Smooth muscle cell (in vitro differentiated cells): ENCODE measurements around the gene CWH43. TPM values are rescaled to one million over a fixed set of nuclear protein-coding genes. Genes with fewer than 3 reads are reported as not detected.
"Not testable (repeated sequence)": the region's sequence is repeated elsewhere in the genome, so short reads cannot be mapped to it uniquely, and the experiment has no call there.

Experiments used
- DNase-seq: peaks from one replicate; lab custom pipeline; 2025; ENCODE audit not compliant: unreplicated experiment; lab: John Stamatoyannopoulos, UW
- H2AFZ ChIP-seq: fragments of 200-600 bp; sonication (generic); 2 replicates; pipeline ENCODE4 v1.6.0; 2016; ENCODE audit warnings: antibody characterized with exemption, low read depth, mild to moderate bottlenecking
- H3F3A ChIP-seq: fragments of 200-600 bp; sonication (generic); 2 replicates; pipeline ENCODE4 v1.6.0; 2017; ENCODE audit warnings: antibody characterized with exemption, low read depth
- H3K27ac ChIP-seq: fragments of 200-600 bp; sonication (generic); 2 replicates; pipeline ENCODE4 v1.5.1; 2016; ENCODE audit warnings: low read depth, mild to moderate bottlenecking
- H3K27me3 ChIP-seq: fragments of 200-600 bp; sonication (generic); 2 replicates; pipeline ENCODE4 v1.6.1; 2016; ENCODE audit warnings: low read depth, mild to moderate bottlenecking
- H3K36me3 ChIP-seq: fragments of 200-600 bp; sonication (generic); 2 replicates; pipeline ENCODE4 v1.5.1; 2016; ENCODE audit warnings: low read depth
- H3K4me1 ChIP-seq: fragments of 200-600 bp; sonication (generic); 2 replicates; pipeline ENCODE4 v1.5.1; 2016; ENCODE audit warnings: low read depth
- H3K4me2 ChIP-seq: fragments of 200-600 bp; sonication (generic); 2 replicates; pipeline ENCODE4 v1.6.0; 2016; ENCODE audit warnings: mild to moderate bottlenecking
- H3K4me3 ChIP-seq: fragments of 200-600 bp; sonication (generic); 2 replicates; pipeline ENCODE4 v1.5.1; 2016; ENCODE audit warnings: mild to moderate bottlenecking
- H3K79me2 ChIP-seq: fragments of 200-600 bp; sonication (generic); 2 replicates; pipeline ENCODE4 v1.6.0; 2016; ENCODE audit warnings: low read depth, mild to moderate bottlenecking
- H3K9ac ChIP-seq: fragments of 200-600 bp; sonication (generic); 2 replicates; pipeline ENCODE4 v1.6.0; 2016; ENCODE audit warnings: low read depth
- H3K9me3 ChIP-seq: fragments of 200-600 bp; sonication (generic); replicated peaks from 2 replicates; pipeline ENCODE4 v1.5.1; 2016; ENCODE audit warnings: low read depth
- H4K20me1 ChIP-seq: fragments of 200-600 bp; sonication (generic); 2 replicates; pipeline ENCODE4 v1.6.0; 2016; ENCODE audit warnings: low read depth
- WGBS: methylation state at CpG from one replicate; pipeline ENCODE4 v1.1.7; 2016; ENCODE audit warnings: low lambda C conversion rate; 5-methylcytosine and 5-hydroxymethylcytosine counted together
- polyA plus RNA-seq: library from polyadenylated mRNA; unstranded; fragments of >200 nt; fragmentation: Nextera tagmentation; extraction: Ambion mirVana; gene quantifications from 2 replicates; pipeline ENCODE4 v1.2.1, GENCODE V29; 2016
- total RNA-seq: library from RNA; depleted of rRNA; stranded (reverse); fragments of >200 nt; gene quantifications from 2 replicates; pipeline ENCODE4 v1.2.3, GENCODE V29; 2014
- TF ChIP-seq, protein P1 (sequence below): fragments of 200-600 bp; sonication (generic); IDR thresholded peaks from 2 replicates; pipeline ENCODE4 v1.5.1; 2017; ENCODE audit warnings: borderline replicate concordance, mild to moderate bottlenecking, antibody characterized with exemption; ENCODE audit not compliant: insufficient read depth, poor library complexity, severe bottlenecking

Gene CWH43
- total and polyA plus RNA-seq, 2 experiments from 2014 or later, result 0.50 to 7.2 TPM

DNA sequence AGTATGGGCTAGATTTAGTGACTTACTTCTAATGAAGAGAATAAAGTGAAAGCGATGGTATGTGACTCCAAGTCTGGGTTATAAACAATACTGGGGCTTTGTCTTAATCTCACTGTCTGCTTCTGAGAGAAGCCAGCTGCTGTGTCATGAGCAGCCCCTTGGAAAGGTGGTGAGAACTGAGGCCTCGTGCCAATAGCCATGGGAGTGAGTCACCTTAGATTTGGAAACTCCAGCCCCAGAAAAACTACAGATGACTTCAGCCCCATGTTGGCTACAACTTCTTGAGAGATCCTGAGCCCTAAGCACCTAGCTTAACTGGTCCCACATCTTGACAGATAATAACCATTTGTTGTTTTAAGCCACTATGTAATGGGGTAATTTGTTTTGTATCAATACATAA lies 77.6 kb downstream of the CWH43 start:
- peaks cover 8% of the 10 kb centered on the region for H3K9me3 ChIP-seq
- no peak for DNase-seq
- no peaks in the 10 kb centered on the region for H3K27me3 ChIP-seq
- H3K9ac ChIP-seq, result no peak overlapping the region
- H3F3A ChIP-seq, result no peaks in the 10 kb centered on the region
- H4K20me1 ChIP-seq, result no peaks in the 10 kb centered on the region
- no peaks in the 10 kb centered on the region for H3K36me3 ChIP-seq
- no peak overlapping the region for H3K4me2 ChIP-seq
- no peaks in the 10 kb centered on the region for H3K79me2 ChIP-seq
- H3K4me1 ChIP-seq, result no peaks in the 10 kb centered on the region
- WGBS, result 52% methylated on average over 2 of the region's 2 CpGs
- H3K27ac ChIP-seq, result no peak overlapping the region
- H2AFZ ChIP-seq, result no peak overlapping the region
- H3K4me3 ChIP-seq, result no peak overlapping the region
- TF ChIP-seq, protein P1, sequence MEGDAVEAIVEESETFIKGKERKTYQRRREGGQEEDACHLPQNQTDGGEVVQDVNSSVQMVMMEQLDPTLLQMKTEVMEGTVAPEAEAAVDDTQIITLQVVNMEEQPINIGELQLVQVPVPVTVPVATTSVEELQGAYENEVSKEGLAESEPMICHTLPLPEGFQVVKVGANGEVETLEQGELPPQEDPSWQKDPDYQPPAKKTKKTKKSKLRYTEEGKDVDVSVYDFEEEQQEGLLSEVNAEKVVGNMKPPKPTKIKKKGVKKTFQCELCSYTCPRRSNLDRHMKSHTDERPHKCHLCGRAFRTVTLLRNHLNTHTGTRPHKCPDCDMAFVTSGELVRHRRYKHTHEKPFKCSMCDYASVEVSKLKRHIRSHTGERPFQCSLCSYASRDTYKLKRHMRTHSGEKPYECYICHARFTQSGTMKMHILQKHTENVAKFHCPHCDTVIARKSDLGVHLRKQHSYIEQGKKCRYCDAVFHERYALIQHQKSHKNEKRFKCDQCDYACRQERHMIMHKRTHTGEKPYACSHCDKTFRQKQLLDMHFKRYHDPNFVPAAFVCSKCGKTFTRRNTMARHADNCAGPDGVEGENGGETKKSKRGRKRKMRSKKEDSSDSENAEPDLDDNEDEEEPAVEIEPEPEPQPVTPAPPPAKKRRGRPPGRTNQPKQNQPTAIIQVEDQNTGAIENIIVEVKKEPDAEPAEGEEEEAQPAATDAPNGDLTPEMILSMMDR, result no peak

DNA sequence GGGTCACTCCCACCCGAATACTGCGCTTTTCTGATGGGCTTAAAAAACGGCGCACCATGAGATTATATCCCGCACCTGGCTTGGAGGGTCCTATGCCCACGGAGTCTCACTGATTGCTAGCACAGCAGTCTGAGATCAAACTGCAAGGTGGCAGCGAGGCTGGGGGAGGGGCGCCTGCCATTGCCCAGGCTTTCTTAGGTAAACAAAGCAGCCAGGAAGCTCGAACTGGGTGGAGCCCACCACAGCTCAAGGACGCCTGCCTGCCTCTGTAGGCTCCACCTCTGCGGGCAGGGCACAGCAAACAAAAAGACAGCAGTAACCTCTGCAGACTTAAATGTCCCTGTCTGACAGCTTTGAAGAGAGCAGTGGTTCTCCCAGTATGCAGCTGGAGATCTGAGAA lies 86.1 kb downstream of the CWH43 start:
- not testable (repeated sequence) for H3F3A ChIP-seq, H3K9me3 ChIP-seq, H4K20me1 ChIP-seq, H3K27ac ChIP-seq, H3K4me1 ChIP-seq, DNase-seq, H3K36me3 ChIP-seq, H3K4me2 ChIP-seq, H2AFZ ChIP-seq, H3K9ac ChIP-seq, H3K27me3 ChIP-seq, H3K4me3 ChIP-seq, H3K79me2 ChIP-seq
- 81% methylated on average over 11 of the region's 11 CpGs for WGBS

DNA sequence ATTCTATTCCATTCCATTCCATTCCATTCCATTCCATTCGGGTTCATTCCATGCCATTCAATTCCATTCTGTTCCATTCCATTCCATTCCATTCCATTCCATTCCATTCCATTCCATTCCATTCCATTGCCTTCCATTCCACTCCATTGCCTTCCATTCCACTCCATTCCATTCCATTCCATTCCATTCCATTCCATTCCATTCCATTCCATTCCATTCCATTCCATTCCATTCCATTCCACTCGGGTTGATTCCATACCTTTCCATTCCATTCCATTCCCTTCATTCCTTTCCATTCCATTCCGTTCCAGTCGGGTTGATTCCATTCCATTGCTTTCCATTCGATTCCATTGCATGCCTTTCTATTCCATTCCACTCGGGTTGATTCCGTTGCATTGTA lies 105.8 kb downstream of the CWH43 start:
- not testable (repeated sequence) for H3F3A ChIP-seq, H2AFZ ChIP-seq, H3K9ac ChIP-seq, DNase-seq, H4K20me1 ChIP-seq, H3K9me3 ChIP-seq, H3K4me1 ChIP-seq, H3K4me3 ChIP-seq, H3K36me3 ChIP-seq, H3K27ac ChIP-seq, H3K27me3 ChIP-seq, H3K4me2 ChIP-seq, H3K79me2 ChIP-seq
- 51% methylated on average over 7 of the region's 7 CpGs for WGBS

DNA sequence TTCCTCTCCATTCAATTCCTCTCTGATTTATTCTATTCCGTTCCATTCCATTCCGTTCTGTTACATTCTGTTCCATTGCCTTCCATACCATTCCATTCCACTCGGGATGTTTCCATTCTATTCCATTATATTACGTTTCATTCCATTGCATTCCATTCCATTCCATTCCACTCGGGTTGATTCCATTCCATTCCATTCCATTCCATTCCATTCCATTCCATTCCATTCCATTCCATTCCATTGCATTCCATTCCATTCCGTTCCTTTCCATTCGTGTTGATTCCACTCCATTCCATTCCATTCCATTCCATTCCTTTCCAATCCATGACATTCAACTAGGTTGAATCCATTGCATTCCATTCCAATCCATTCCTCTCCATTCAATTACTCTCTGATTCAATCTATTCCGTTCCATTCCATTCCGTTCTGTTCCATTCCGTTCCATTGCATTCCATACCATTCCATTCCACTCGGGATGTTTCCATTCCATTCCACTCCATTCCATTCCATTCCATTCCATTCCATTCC lies 106.6 kb downstream of the CWH43 start:
- WGBS, result 69% methylated on average over 11 of the region's 11 CpGs

DNA sequence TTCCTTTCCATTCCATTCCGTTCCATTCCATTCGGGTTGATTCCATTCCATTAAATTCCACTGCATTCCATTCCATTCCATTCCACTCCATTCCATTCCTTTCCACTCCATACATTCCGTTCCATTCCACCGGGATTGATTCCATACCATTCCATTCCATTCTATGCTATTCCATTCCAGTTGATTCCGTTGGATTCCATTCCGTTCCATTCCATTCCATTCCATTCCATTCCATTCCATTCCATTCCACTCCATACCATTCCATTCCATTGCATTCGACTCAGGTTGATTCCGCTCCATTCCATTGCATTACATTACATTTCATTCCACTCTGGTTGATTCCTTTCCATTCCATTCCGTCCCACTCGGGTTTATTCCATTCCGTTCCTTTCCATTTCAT lies 110.1 kb downstream of the CWH43 start:
- 55% methylated on average over 11 of the region's 11 CpGs for WGBS
- not testable (repeated sequence) for H3K4me1 ChIP-seq

More for the DNA sequence above, 106.6 kb downstream of the CWH43 start:
- not testable (repeated sequence) for H3K9ac ChIP-seq, H3K4me2 ChIP-seq, H3K79me2 ChIP-seq, H2AFZ ChIP-seq, H3F3A ChIP-seq, H3K4me1 ChIP-seq, H4K20me1 ChIP-seq, H3K27ac ChIP-seq, H3K27me3 ChIP-seq, H3K4me3 ChIP-seq, DNase-seq, H3K36me3 ChIP-seq, H3K9me3 ChIP-seq

DNA sequence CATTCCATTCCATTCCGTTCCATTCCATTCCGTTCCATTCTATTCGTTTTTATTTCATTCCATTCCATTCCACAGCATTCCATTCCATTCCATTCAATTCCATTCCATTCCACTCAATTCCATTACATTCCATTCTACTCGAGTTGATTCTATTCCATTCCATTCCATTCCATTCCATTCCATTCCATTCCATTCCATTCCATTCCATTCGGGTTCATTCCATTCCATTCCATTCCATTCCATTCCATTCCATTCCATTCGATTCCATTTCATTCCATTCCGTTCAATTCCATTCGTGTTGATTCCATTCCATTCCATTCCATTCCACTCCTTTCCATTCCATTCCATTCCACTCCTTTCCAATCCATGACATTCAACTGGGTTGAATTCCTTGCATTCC lies 110.6 kb downstream of the CWH43 start:
- not testable (repeated sequence) for H3K27ac ChIP-seq, H3K36me3 ChIP-seq, H3K4me3 ChIP-seq, H3K79me2 ChIP-seq, H3K4me2 ChIP-seq, H3K27me3 ChIP-seq, H3F3A ChIP-seq, H3K4me1 ChIP-seq, H2AFZ ChIP-seq, H3K9ac ChIP-seq, DNase-seq, H4K20me1 ChIP-seq
- H3K9me3 ChIP-seq, result peaks cover 16% of the 10 kb centered on the region
- 48% methylated on average over 8 of the region's 8 CpGs for WGBS

More for the DNA sequence above, 110.1 kb downstream of the CWH43 start:
- H3K27ac ChIP-seq, H3K4me2 ChIP-seq, H4K20me1 ChIP-seq, H3F3A ChIP-seq, H3K27me3 ChIP-seq, DNase-seq, H3K4me3 ChIP-seq, H3K9ac ChIP-seq, H3K36me3 ChIP-seq, H3K79me2 ChIP-seq, H2AFZ ChIP-seq: not testable (repeated sequence)
- peaks cover 16% of the 10 kb centered on the region for H3K9me3 ChIP-seq

DNA sequence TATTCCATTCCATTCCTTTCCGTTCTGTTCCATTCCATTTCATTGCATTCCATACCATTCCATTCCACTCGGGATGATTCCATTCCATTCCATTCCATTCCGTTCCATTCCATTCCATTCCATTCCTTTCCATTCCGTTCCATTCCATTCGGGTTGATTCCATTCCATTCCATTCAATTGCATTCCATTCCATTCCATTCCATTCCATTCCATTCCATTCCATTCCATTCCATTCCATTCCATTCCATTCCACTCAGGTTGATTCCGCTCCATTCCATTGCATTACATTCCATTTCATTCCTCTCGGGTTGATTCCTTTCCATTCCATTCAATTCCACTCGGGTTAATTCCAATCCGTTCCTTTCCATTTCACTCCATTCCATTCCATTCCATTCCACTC lies 111.0 kb downstream of the CWH43 start:
- 55% methylated on average over 9 of the region's 9 CpGs for WGBS

DNA sequence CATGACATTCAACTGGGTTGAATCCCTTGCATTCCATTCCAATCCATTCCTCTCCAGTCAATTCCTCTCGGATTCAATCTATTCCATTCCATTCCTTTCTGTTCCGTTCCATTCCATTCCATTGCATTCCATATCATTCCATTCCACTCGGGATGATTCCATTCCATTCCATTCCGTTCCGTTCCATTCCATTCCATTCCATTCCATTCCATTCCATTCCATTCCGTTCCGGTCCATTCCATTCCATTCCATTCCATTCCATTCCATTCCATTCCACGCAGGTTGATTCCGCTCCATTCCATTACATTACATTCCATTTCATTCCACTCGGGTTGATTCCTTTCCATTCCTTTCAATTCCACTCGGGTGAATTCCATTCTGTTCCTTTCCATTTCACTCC lies 111.4 kb downstream of the CWH43 start:
- H3K27ac ChIP-seq, H3K9ac ChIP-seq, H3K36me3 ChIP-seq, H3K27me3 ChIP-seq, H3K4me1 ChIP-seq, H3K4me3 ChIP-seq, H3K79me2 ChIP-seq, H3K4me2 ChIP-seq, DNase-seq, H3F3A ChIP-seq, H4K20me1 ChIP-seq, H2AFZ ChIP-seq: not testable (repeated sequence)
- WGBS, result 47% methylated on average over 11 of the region's 11 CpGs
- H3K9me3 ChIP-seq, result peaks cover 16% of the 10 kb centered on the region

More for the DNA sequence above, 111.0 kb downstream of the CWH43 start:
- not testable (repeated sequence) for DNase-seq, H3K4me3 ChIP-seq, H3F3A ChIP-seq, H3K9ac ChIP-seq, H4K20me1 ChIP-seq, H3K79me2 ChIP-seq, H3K4me1 ChIP-seq, H2AFZ ChIP-seq, H3K27me3 ChIP-seq, H3K27ac ChIP-seq, H3K4me2 ChIP-seq, H3K36me3 ChIP-seq
- H3K9me3 ChIP-seq, result peaks cover 16% of the 10 kb centered on the region
